ENCODE measurements around the gene CRTC2.
"Not testable (repeated sequence)": the region's sequence is repeated elsewhere in the genome, so short reads cannot be mapped to it uniquely, and the experiment has no call there.

Gene CRTC2

GRCh38 chr1:153912349-153912748, 46.1 kb downstream of the CRTC2 start:
- H3K27me3 ChIP-seq (ENCODE audit: low read depth, low read length) = no peaks in the 10 kb centered on the region
- no peak overlapping the region for H2AFZ ChIP-seq (ENCODE audit: low read depth, low read length)
- H3K9ac ChIP-seq (ENCODE audit: low read length) = no peak overlapping the region
- no peak overlapping the region for H3K4me3 ChIP-seq (ENCODE audit: low read length)
- H3K4me1 ChIP-seq (ENCODE audit: low read length) = no peaks in the 10 kb centered on the region
- H3K27ac ChIP-seq (ENCODE audit: low read length) = no peak overlapping the region
- H4K20me1 ChIP-seq (ENCODE audit: insufficient read depth, low read length) = peaks cover 61% of the 10 kb centered on the region
- no peak overlapping the region for H3K4me2 ChIP-seq (ENCODE audit: low read length)
- H3K36me3 ChIP-seq (replicated peaks; ENCODE audit: low read depth, low read length) = peaks cover 13% of the 10 kb centered on the region
- H3K9me3 ChIP-seq (ENCODE audit: insufficient read depth, low read length) = no peaks in the 10 kb centered on the region
- no peak for TF ChIP-seq EZH2phosphoT487 (IDR thresholded peaks at IDR 0.05; ENCODE audit: low read depth)
- no peak for TF ChIP-seq CTCF (IDR thresholded peaks at IDR 0.05; ENCODE audit: low read depth, low read length)
- H3K79me2 ChIP-seq (ENCODE audit: low read length) = peaks cover 99% of the 10 kb centered on the region

GRCh38 chr1:153910560-153910959, 47.9 kb downstream of the CRTC2 start:
- H3K4me3 ChIP-seq (ENCODE audit: low read length); H3K9ac ChIP-seq (ENCODE audit: low read length); H3K27ac ChIP-seq (ENCODE audit: low read length); H3K4me1 ChIP-seq (ENCODE audit: low read length); H3K9me3 ChIP-seq (ENCODE audit: insufficient read depth, low read length); H3K27me3 ChIP-seq (ENCODE audit: low read depth, low read length); H3K4me2 ChIP-seq (ENCODE audit: low read length); H2AFZ ChIP-seq (ENCODE audit: low read depth, low read length): not testable (repeated sequence)
- H4K20me1 ChIP-seq (ENCODE audit: insufficient read depth, low read length) = peaks cover 64% of the 10 kb centered on the region
- peaks cover 99% of the 10 kb centered on the region for H3K79me2 ChIP-seq (ENCODE audit: low read length)
- H3K36me3 ChIP-seq (replicated peaks; ENCODE audit: low read depth, low read length) = peaks cover 23% of the 10 kb centered on the region

- Histone ChIP-seq H3K4me3 (ENCODE audit: low read length) (no peak overlapping the region), H3K4me2 (ENCODE audit: low read length) (no peak overlapping the region), H2AFZ (ENCODE audit: low read depth, low read length) (no peak overlapping the region), H3K36me3 (replicated peaks; ENCODE audit: low read depth, low read length) (peaks cover 21% of the 10 kb centered on the region), H3K9ac (ENCODE audit: low read length) (no peak overlapping the region), H4K20me1 (ENCODE audit: insufficient read depth, low read length) (peaks cover 63% of the 10 kb centered on the region), H3K9me3 (ENCODE audit: insufficient read depth, low read length) (no peaks in the 10 kb centered on the region), H3K79me2 (ENCODE audit: low read length) (peaks cover 99% of the 10 kb centered on the region), H3K27ac (ENCODE audit: low read length) (no peak overlapping the region), H3K4me1 (ENCODE audit: low read length) (no peaks in the 10 kb centered on the region), H3K27me3 (ENCODE audit: low read depth, low read length) (no peaks in the 10 kb centered on the region)
- TF ChIP-seq CTCF (IDR thresholded peaks at IDR 0.05; ENCODE audit: low read depth, low read length) (no peak), EZH2phosphoT487 (IDR thresholded peaks at IDR 0.05; ENCODE audit: low read depth) (no peak)
Observed at GRCh38 chr1:153908071-153908470, 50.3 kb downstream of the CRTC2 start.

- TF ChIP-seq CTCF (IDR thresholded peaks at IDR 0.05; ENCODE audit: low read depth, low read length) = no peak
- TF ChIP-seq EZH2phosphoT487 (IDR thresholded peaks at IDR 0.05; ENCODE audit: low read depth) = no peak
- H3K4me3 ChIP-seq (ENCODE audit: low read length) = no peak overlapping the region
- H3K36me3 ChIP-seq (replicated peaks; ENCODE audit: low read depth, low read length) = peaks cover 21% of the 10 kb centered on the region
- H3K79me2 ChIP-seq (ENCODE audit: low read length) = peaks cover 99% of the 10 kb centered on the region
- H3K27me3 ChIP-seq (ENCODE audit: low read depth, low read length) = no peaks in the 10 kb centered on the region
- H3K9me3 ChIP-seq (ENCODE audit: insufficient read depth, low read length) = no peaks in the 10 kb centered on the region
- no peak overlapping the region for H3K27ac ChIP-seq (ENCODE audit: low read length)
- no peaks in the 10 kb centered on the region for H3K4me1 ChIP-seq (ENCODE audit: low read length)
- no peak overlapping the region for H2AFZ ChIP-seq (ENCODE audit: low read depth, low read length)
- H4K20me1 ChIP-seq (ENCODE audit: insufficient read depth, low read length) = peaks cover 59% of the 10 kb centered on the region
- no peak overlapping the region for H3K4me2 ChIP-seq (ENCODE audit: low read length)
- H3K9ac ChIP-seq (ENCODE audit: low read length) = no peak overlapping the region
Observed at GRCh38 chr1:153907134-153907533, 51.3 kb downstream of the CRTC2 start.

- no peak for TF ChIP-seq EZH2phosphoT487 (IDR thresholded peaks at IDR 0.05; ENCODE audit: low read depth)
- no peak for TF ChIP-seq CTCF (IDR thresholded peaks at IDR 0.05; ENCODE audit: low read depth, low read length)
- H3K9ac ChIP-seq (ENCODE audit: low read length) = no peak overlapping the region
- no peaks in the 10 kb centered on the region; the same call in 1 of the 2 replicates for H3K4me1 ChIP-seq (ENCODE audit: low read length)
- peaks cover 21% of the 10 kb centered on the region for H3K36me3 ChIP-seq (replicated peaks; ENCODE audit: low read depth, low read length)
- H3K4me3 ChIP-seq (ENCODE audit: low read length) = no peak overlapping the region
- no peak overlapping the region for H3K27ac ChIP-seq (ENCODE audit: low read length)
- H4K20me1 ChIP-seq (ENCODE audit: insufficient read depth, low read length) = peaks cover 54% of the 10 kb centered on the region
- H3K27me3 ChIP-seq (ENCODE audit: low read depth, low read length) = no peaks in the 10 kb centered on the region
- no peaks in the 10 kb centered on the region for H3K9me3 ChIP-seq (ENCODE audit: insufficient read depth, low read length)
- H3K79me2 ChIP-seq (ENCODE audit: low read length) = peaks cover 98% of the 10 kb centered on the region
- no peak overlapping the region for H3K4me2 ChIP-seq (ENCODE audit: low read length)
- H2AFZ ChIP-seq (ENCODE audit: low read depth, low read length) = no peak overlapping the region
Observed at GRCh38 chr1:153906396-153906795, 52.0 kb downstream of the CRTC2 start.

GRCh38 chr1:153905908-153906307, 52.5 kb downstream of the CRTC2 start:
- H3K4me1 ChIP-seq (ENCODE audit: low read length); H3K9me3 ChIP-seq (ENCODE audit: insufficient read depth, low read length); H3K4me2 ChIP-seq (ENCODE audit: low read length); H3K27ac ChIP-seq (ENCODE audit: low read length); H3K4me3 ChIP-seq (ENCODE audit: low read length); H3K9ac ChIP-seq (ENCODE audit: low read length); H3K27me3 ChIP-seq (ENCODE audit: low read depth, low read length); H2AFZ ChIP-seq (ENCODE audit: low read depth, low read length): not testable (repeated sequence)
- H3K79me2 ChIP-seq (ENCODE audit: low read length) = peaks cover 98% of the 10 kb centered on the region
- peaks cover 21% of the 10 kb centered on the region for H3K36me3 ChIP-seq (replicated peaks; ENCODE audit: low read depth, low read length)
- peaks cover 54% of the 10 kb centered on the region for H4K20me1 ChIP-seq (ENCODE audit: insufficient read depth, low read length)
